ENCODE data around the gene FAM200A. TPM values are rescaled to one million over a fixed set of nuclear protein-coding genes. Genes with fewer than 3 reads are reported as not detected.

FAM200A gene
- total and polyA plus RNA-seq, 2 of the 8 experiments (the other 6 are each of a cell fraction or from before 2014, with no cell fraction given), result 4.3 to 7.5 TPM

GRCh38 chr7:99563650-99564049, 11.7 kb upstream of the FAM200A start:
- Histone ChIP-seq H3K23ac (ENCODE audit: insufficient read length) (no peak overlapping the region), H3K79me2 (ENCODE audit: control insufficient read depth in 1 of 2, insufficient read depth in 2 of 2, low read length in 2 of 2) (peaks cover 5 to 30% of the 10 kb centered on the region in 2 experiments), H4K8ac (ENCODE audit: extremely low read depth, insufficient read depth, low read length) (no peak overlapping the region), H3K79me1 (ENCODE audit: low read depth, low read length) (peaks cover 7% of the 10 kb centered on the region), H2BK20ac (ENCODE audit: low read length) (no peak overlapping the region), H2BK5ac (ENCODE audit: low read depth, low read length) (no peak overlapping the region), H3K36me3 (ENCODE audit: control insufficient read depth in 2 of 4, insufficient read depth in 4 of 4, low read length in 3 of 4) (peaks cover 18 to 57% (median 37%) of the 10 kb centered on the region in 4 experiments), H3K18ac (ENCODE audit: extremely low read depth, low read length) (no peak overlapping the region), H4K91ac (replicated peaks; ENCODE audit: insufficient read length, low read length) (no peak overlapping the region), H3K27me3 (replicated peaks in 1 of 4; ENCODE audit: control insufficient read depth in 3 of 4, extremely low read depth in 1 of 4, insufficient read depth in 3 of 4, low read length in 3 of 4) (no peaks in the 10 kb centered on the region), H3K4ac (replicated peaks; ENCODE audit: insufficient read length, low read depth, low read length) (no peak overlapping the region), H4K5ac (ENCODE audit: insufficient read length, low read depth, low read length) (no peak overlapping the region), H3K4me2 (ENCODE audit: insufficient read depth in 1 of 2, low read depth in 2 of 2, low read length in 2 of 2) (no peak overlapping the region), H3K56ac (replicated peaks; ENCODE audit: insufficient read length, low read depth, low read length) (no peak overlapping the region), H3K27ac (ENCODE audit: low read depth, low read length) (no peak overlapping the region), H2BK15ac (ENCODE audit: low read length) (no peak overlapping the region), H2BK12ac (ENCODE audit: low read depth, low read length) (no peak overlapping the region), H2AK5ac (ENCODE audit: low read depth, low read length) (no peak overlapping the region), H4K20me1 (replicated peaks in 1 of 2; ENCODE audit: control insufficient read depth in 1 of 2, insufficient read depth in 2 of 2, low read length in 2 of 2) (peaks cover 0 to 15% of the 10 kb centered on the region in 2 experiments), H3K9ac (replicated peaks in 1 of 4; ENCODE audit: extremely low read depth in 1 of 4, low read depth in 3 of 4, low read length in 3 of 4) (no peak overlapping the region), H2AFZ (ENCODE audit: low read length) (no peak overlapping the region), H3K9me3 (ENCODE audit: insufficient read depth in 2 of 2, low read depth in 1 of 2, low read length in 1 of 2) (no peaks in the 10 kb centered on the region), H3K23me2 (ENCODE audit: low read depth, low read length) (no peaks in the 10 kb centered on the region; the same call in 1 of the 2 replicates), H3K4me1 (replicated peaks in 1 of 4; ENCODE audit: control insufficient read depth in 3 of 4, insufficient read depth in 4 of 4, low read length in 3 of 4) (peaks cover 0 to 2% (median 0%) of the 10 kb centered on the region in 4 experiments; a peak in 3 of 7 replicates), H2BK120ac (replicated peaks; ENCODE audit: low read depth, low read length) (no peak overlapping the region), H3K14ac (ENCODE audit: insufficient read length) (no peak overlapping the region), H3K4me3 (ENCODE audit: extremely low read depth in 1 of 4, insufficient read depth in 2 of 4, low read depth in 3 of 4, low read length in 4 of 4) (no peak overlapping the region)
- TF ChIP-seq EZH2 (IDR thresholded peaks at IDR 0.05; ENCODE audit: low read depth, low read length, severe bottlenecking) (no peak), CTCF (IDR thresholded peaks at IDR 0.05; ENCODE audit: control extremely low read depth in 1 of 3, insufficient read depth in 1 of 3, low read depth in 1 of 3, low read length in 3 of 3) (no peak), E2F6 (IDR thresholded peaks at IDR 0.05) (no peak), USF2 (IDR thresholded peaks at IDR 0.05; ENCODE audit: low read length) (no peak), CBX8 (IDR thresholded peaks at IDR 0.05; ENCODE audit: borderline replicate concordance, low read depth, low read length) (no peak), POLR2AphosphoS5 (IDR thresholded peaks at IDR 0.05; ENCODE audit: low read depth, low read length) (no peak), SP2 (IDR thresholded peaks at IDR 0.05; ENCODE audit: low read length) (no peak)
- POLR2A ChIA-PET (ENCODE audit: partially characterized antibody), result interaction anchor here (0.9 to 1.6 kb wide), 3 partner anchors 9 to 65 kb away, joined by 3 to 4 read pairs (median 3); no protein-coding TSS in a partner anchor
- FAIRE-seq (no peak), DNase-seq (ENCODE audit: low read depth in 1 of 2, low spot score in 2 of 2) (no peak)
- CTCF ChIA-PET (ENCODE audit: partially characterized antibody), result no interaction called here
- WGBS, 2 experiments (ENCODE audit: extremely low coverage in 1 of 2, insufficient coverage in 1 of 2, insufficient read length in 1 of 2, insufficient replicate concordance in 2 of 2, low coverage in 1 of 2, low lambda C conversion rate in 2 of 2, missing lambda C conversion rate in 1 of 2), result 98% methylated on average over 10 of the region's 10 CpGs; no CpG with 5 or more reads in 1 of the 2 experiments

Data from H1 (cell line).